Adrenal gland (tissue), 5 donors: ENCODE results near the gene IGFL4.

Experiments
- CTCF ChIP-seq, 6 experiments: fragments of 450-650 bp in 4 of 6; fragments of 200-600 bp in 2 of 6; sonication (generic) in 1 of 6; IDR thresholded peaks; 1 replicate in 5 of 6; 2 replicates in 1 of 6; pipeline versions ENCODE4 v1.5.1 to v1.8.0; 2016 to 2021; ENCODE audit warnings: antibody characterized with exemption in 6 of 6, mild to moderate bottlenecking in 2 of 6, moderate library complexity in 1 of 6
- POLR2A ChIP-seq, 2 donors: fragments of 450-650 bp; IDR thresholded peaks; one replicate each; pipeline ENCODE4 v1.6.1; 2017; ENCODE audit warnings: antibody characterized with exemption in 2 of 2, mild to moderate bottlenecking in 2 of 2, moderate library complexity in 1 of 2
- donor health status: DM: no; HTN: no; CAD: no.

GRCh38 chr19:46014534-46014933 is 26.3 kb downstream of the IGFL4 start:
- TF ChIP-seq CTCF (IDR thresholded peaks at IDR 0.05) (no peak), POLR2A (IDR thresholded peaks at IDR 0.05) (no peak)
